Peyer's patch (tissue), 4 donors: ENCODE measurements around the gene HYCC2.

Experiments used
- CTCF ChIP-seq, 6 experiments: fragments of 450-650 bp in 4 of 6; fragments of 200-600 bp in 2 of 6; sonication (generic) in 1 of 6; IDR thresholded peaks; one replicate each; pipeline ENCODE4 v1.5.1; 2017 to 2019; ENCODE audit warnings: antibody characterized with exemption in 6 of 6, mild to moderate bottlenecking in 3 of 6, moderate library complexity in 1 of 6
- POLR2A ChIP-seq, 2 donors: fragments of 450-650 bp; IDR thresholded peaks; one replicate each; pipeline ENCODE4 v1.5.1; 2017; ENCODE audit warnings: antibody characterized with exemption in 2 of 2, mild to moderate bottlenecking in 2 of 2, moderate library complexity in 2 of 2

DNA sequence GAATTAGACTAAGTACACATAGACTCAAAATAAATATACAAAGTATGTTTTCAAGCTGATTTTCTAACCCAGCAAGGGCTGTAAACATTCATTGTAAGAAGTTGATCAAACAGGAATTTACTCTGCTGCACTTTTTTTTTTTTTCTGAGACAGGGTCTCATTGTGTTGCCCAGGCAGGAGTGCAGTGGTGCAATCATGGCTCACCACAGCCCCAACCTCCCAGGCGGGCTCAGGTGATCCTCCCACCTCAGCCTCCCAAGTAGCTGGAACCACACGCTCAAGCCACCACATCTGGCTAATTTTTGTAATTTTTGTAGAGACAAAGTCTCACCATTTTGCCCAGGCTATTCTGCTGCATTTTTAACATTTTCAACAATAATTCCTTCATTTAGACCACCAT is 36.2 kb upstream of the HYCC2 start:
- TF ChIP-seq POLR2A (IDR thresholded peaks at IDR 0.05): no peak
- TF ChIP-seq CTCF (IDR thresholded peaks at IDR 0.05): no peak
